ENCODE measurements around the gene MEAF6. TPM values are rescaled to one million over a fixed set of nuclear protein-coding genes. Genes with fewer than 3 reads are reported as not detected.

The MEAF6 gene
- total RNA-seq, 1 donor from 2014 or later = 95.6 TPM

DNA sequence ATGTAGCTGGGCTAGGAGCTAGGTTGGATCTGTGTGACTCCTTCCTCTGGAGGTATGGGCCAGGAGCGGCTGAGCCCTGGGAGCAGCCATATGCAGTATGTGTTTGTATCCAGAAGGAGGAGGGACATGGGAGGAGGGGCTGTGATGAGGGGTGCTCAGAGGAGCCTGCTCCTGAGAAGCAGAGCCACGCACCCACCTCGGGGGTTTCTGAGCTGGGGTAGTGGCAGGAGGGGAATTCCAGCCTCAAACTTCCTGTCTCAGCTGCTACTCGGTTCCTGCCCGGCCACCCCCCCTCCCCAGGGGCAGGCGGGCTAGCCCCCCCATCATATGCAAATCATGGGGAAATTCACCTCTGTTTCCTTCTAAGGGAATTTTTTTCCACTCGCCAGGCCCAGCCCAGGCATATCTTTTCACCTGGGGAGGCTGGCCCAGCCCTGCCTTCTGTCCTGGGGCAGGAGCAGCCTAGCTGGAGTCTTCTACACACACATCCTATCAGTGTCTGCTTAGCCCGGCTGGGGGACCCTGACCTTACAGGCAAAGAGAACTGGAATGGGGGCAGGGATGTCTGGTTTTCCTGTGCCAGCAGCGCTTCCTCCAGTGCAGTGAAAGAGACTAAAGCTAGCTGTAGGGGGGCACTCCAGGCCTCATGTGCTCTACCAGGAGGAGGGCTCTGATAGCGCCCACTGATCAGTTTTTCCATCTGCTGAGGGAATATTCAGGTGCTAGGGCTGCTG, 37.2 kb downstream of the MEAF6 start:
- DNase-seq = peak; percentile 94
- peak overlapping the region; percentile 98 for H3K27ac Mint-ChIP-seq
- H3K4me1 Mint-ChIP-seq = peaks cover 46% of the 10 kb centered on the region
- H3K36me3 Mint-ChIP-seq (ENCODE audit: low read depth) = peaks cover 73% of the 10 kb centered on the region
- no peaks in the 10 kb centered on the region for H3K9me3 Mint-ChIP-seq
- intact Hi-C loops (cut with micrococcal nuclease) = loop anchor here (5.0 to 10.0 kb wide), 6 partner anchors 100 to 1377 kb away; partner anchors contain the start of genes C1orf122, MAP7D1, MTF1 and RRAGC
- peak overlapping the region; percentile 97 for H3K4me3 Mint-ChIP-seq
- no peaks in the 10 kb centered on the region for H3K27me3 Mint-ChIP-seq

DNA sequence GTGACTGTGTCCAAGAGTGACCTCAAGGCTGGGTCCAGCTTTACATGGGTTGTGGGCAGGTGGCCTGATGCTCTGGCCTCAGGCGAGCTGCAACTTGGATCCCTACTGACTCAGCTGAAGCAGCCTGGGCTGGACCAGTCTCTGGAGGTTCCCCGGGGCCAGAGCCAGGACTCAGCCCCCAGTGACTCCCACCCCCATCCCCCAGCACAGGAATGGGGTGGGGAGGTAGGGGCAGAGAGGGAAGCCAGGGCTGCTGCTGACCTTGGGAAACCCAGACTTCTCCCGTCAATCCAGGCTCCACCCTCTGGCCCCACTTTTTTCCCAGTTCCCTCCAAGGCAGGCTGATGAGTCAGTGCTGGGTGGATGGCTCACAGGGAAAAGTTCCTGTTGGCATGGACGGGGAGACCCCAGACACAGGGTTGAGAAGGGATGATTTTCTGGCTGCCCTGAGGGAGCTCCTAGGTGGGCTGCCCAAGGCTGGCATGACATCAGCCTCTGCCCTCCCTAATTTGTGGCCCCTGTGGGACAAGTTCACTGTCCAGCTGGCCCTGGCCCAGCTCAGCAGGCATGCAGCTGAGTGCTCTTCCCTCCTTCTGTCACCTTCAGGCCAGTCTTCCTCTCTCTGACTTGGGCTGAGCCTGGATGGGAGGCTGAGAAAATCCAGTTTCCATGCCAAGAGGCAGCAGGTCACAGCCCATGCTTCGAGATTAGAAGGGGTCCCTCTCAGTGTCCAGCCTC, 37.9 kb downstream of the MEAF6 start:
- no peak for DNase-seq
- no peaks in the 10 kb centered on the region for H3K27me3 Mint-ChIP-seq
- H3K9me3 Mint-ChIP-seq = no peaks in the 10 kb centered on the region
- H3K36me3 Mint-ChIP-seq (ENCODE audit: low read depth) = peaks cover 66% of the 10 kb centered on the region
- H3K27ac Mint-ChIP-seq = peak overlapping the region; percentile 98
- intact Hi-C loops (cut with micrococcal nuclease) = loop anchor here (5.0 to 10.0 kb wide), 6 partner anchors 101 to 1378 kb away; partner anchors contain the start of genes C1orf122, MAP7D1, MTF1 and RRAGC
- H3K4me3 Mint-ChIP-seq = peak overlapping the region; percentile 97
- H3K4me1 Mint-ChIP-seq = peaks cover 46% of the 10 kb centered on the region

DNA sequence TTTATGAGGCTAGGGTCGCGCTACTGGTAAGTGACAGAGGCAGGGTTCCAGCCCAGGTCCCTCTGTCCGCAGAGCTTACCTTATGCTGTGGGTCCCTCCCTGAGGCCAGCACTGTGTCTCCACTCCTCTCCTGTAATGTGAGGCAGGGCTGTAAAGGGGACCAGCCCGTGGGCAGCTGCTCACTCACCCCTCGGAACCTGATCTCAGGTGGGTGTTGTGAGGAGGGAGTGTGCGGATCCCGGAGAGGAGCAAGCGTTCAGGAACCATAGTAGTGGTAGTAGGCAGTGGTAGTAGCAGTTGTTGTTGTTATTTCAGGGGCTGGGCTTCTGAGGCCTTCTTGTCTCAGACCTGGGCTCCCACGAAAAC, 38.5 kb downstream of the MEAF6 start:
- DNase-seq = peak; percentile 70
- Mint-ChIP-seq H3K27me3 (no peaks in the 10 kb centered on the region), H3K36me3 (ENCODE audit: low read depth) (peaks cover 60% of the 10 kb centered on the region), H3K4me3 (peak overlapping the region; percentile 97), H3K4me1 (peaks cover 41% of the 10 kb centered on the region), H3K9me3 (no peaks in the 10 kb centered on the region), H3K27ac (peak overlapping the region; percentile 98)
- intact Hi-C loops (cut with micrococcal nuclease) = loop anchor here (5.0 to 10.0 kb wide), 6 partner anchors 101 to 1379 kb away; partner anchors contain the start of genes C1orf122, MAP7D1, MTF1 and RRAGC

- H3K27me3 Mint-ChIP-seq = no peaks in the 10 kb centered on the region
- peak overlapping the region; percentile 98 for H3K27ac Mint-ChIP-seq
- H3K4me3 Mint-ChIP-seq = peak overlapping the region; percentile 97
- intact Hi-C loops (cut with micrococcal nuclease) = loop anchor here (2.0 to 10.0 kb wide), 7 partner anchors 102 to 1379 kb away; partner anchors contain the start of genes C1orf122, GNL2, MAP7D1 and MTF1
- no peaks in the 10 kb centered on the region for H3K9me3 Mint-ChIP-seq
- peaks cover 55% of the 10 kb centered on the region for H3K36me3 Mint-ChIP-seq (ENCODE audit: low read depth)
- H3K4me1 Mint-ChIP-seq = peaks cover 40% of the 10 kb centered on the region
- peak; percentile 71 for DNase-seq
Observed at GRCh38 chr1:37475380-37476086, 39.0 kb downstream of the MEAF6 start.

- H3K9me3 Mint-ChIP-seq = no peaks in the 10 kb centered on the region
- intact Hi-C loops (cut with micrococcal nuclease) = loop anchor here (2.0 to 10.0 kb wide), 7 partner anchors 102 to 1380 kb away; partner anchors contain the start of genes C1orf122, GNL2, MAP7D1 and MTF1
- H3K27me3 Mint-ChIP-seq = no peaks in the 10 kb centered on the region
- peaks cover 39% of the 10 kb centered on the region for H3K4me1 Mint-ChIP-seq
- H3K36me3 Mint-ChIP-seq (ENCODE audit: low read depth) = peaks cover 50% of the 10 kb centered on the region
- H3K4me3 Mint-ChIP-seq = peak overlapping the region; percentile 97
- peak overlapping the region; percentile 98 for H3K27ac Mint-ChIP-seq
- peak; percentile 80 for DNase-seq
Observed at GRCh38 chr1:37474697-37475379, 39.7 kb downstream of the MEAF6 start.

DNA sequence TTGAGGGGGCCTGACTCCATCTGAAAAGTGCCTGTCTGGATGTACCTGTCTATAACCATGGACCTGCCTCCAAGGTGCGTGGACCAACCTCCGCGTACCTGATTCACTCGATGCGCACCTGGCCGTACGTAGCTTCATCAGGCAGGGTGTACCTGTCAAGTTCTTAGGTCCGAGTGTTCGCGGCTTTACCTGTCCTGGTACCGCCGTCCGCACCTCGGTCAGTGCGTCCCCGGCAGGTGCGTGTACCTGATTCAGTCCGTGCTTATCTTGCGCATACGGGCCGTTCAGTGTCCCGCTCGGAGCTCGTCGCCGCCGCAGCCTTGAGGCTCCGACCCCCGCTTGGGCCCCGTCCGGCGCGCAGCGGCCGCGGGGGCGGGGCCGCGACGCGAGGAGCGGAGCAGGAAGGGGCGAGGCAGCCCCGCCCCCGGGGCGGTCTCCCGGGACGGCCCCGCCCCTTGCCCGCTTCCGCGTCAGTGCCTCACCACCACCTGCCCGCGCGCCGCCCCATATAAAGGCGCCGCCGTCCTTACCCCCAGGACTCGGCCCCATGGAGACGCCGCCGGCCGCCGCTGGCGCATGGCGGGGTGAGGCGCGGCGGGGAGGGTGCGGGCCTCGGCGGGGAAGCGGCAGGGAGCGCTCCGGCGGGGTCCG, 40.4 kb downstream of the MEAF6 start, which contains the start of gene ZC3H12A:
Gene ZC3H12A, plus strand, starts transcription at position 535 of the 651 bp plus-strand sequence. CDS start 917 bp downstream, outside the sequence.
- H3K4me3 Mint-ChIP-seq = peak within 1 kb of the TSS; percentile 97
- peak within 1 kb of the TSS; percentile 98 for H3K27ac Mint-ChIP-seq
- peaks cover 43% of the 10 kb centered on the region for H3K36me3 Mint-ChIP-seq (ENCODE audit: low read depth)
- intact Hi-C loops (cut with micrococcal nuclease) = loop anchor here (2.0 to 10.0 kb wide), 2 partner anchors 121 to 1381 kb away; partner anchors contain the start of genes GNL2 and RRAGC
- H3K4me1 Mint-ChIP-seq = peaks cover 41% of the 10 kb centered on the region
- no peaks in the 10 kb centered on the region for H3K27me3 Mint-ChIP-seq
- H3K9me3 Mint-ChIP-seq = no peaks in the 10 kb centered on the region
- peak; percentile 98 for DNase-seq

DNA sequence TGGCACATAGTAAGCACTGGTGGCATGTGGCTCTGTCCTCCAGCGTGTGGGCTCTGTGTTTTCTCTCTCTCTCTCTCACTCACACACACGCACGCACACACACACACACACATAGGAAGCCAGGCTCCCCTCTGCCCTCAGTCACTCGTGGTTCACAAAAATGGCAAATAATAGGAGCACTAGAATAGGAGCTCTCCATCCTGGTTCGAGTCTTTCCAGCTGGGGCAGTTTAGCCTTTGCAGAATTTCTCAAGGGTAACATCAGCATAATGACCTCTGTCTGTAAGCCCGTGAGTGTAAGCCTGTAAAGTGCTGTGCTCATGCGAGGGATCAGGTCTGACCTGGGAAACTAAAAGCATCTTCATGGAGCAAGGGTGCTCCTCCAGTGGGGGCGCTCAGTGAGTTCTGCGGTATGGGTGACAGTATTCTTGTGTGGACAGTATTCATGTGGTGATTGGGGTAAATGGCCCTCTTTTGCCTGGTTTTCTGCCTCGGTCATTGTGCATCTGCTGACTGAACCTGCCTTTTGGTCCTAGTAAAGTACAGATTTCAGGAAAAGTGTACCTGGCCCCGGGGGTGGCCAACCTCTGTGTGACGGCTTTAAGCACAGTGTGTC, 41.0 kb downstream of the MEAF6 start:
- H3K9me3 Mint-ChIP-seq = no peaks in the 10 kb centered on the region
- H3K4me1 Mint-ChIP-seq = peaks cover 39% of the 10 kb centered on the region
- peak overlapping the region; percentile 79 for H3K27ac Mint-ChIP-seq
- peak; percentile 80 for DNase-seq
- intact Hi-C loops (cut with micrococcal nuclease) = loop anchor here (1.0 to 10.0 kb wide), 3 partner anchors 14 to 1381 kb away; partner anchors contain the start of genes GNL2 and RRAGC
- no peaks in the 10 kb centered on the region for H3K27me3 Mint-ChIP-seq
- H3K36me3 Mint-ChIP-seq (ENCODE audit: low read depth) = peaks cover 37% of the 10 kb centered on the region
- H3K4me3 Mint-ChIP-seq = peak overlapping the region; percentile 97

DNA sequence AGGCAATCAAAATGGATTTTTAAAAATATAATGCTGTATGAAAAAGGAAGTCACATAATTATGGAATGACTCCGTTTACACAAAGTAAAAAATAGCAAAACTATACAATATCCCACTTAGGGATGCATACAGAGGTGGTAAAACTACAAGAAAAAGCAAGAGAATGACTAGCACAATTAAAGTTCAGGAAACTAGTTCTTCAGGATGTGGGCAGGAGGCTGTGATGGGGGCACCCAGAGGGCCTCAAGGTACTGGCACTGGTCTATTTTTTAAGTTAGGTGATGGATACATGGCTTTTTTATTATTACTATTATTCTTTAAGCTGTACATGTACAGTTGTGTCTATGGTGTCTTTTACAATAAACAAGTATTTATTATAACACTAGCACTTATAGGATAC, 41.6 kb downstream of the MEAF6 start:
- peaks cover 38% of the 10 kb centered on the region for H3K4me1 Mint-ChIP-seq

DNA sequence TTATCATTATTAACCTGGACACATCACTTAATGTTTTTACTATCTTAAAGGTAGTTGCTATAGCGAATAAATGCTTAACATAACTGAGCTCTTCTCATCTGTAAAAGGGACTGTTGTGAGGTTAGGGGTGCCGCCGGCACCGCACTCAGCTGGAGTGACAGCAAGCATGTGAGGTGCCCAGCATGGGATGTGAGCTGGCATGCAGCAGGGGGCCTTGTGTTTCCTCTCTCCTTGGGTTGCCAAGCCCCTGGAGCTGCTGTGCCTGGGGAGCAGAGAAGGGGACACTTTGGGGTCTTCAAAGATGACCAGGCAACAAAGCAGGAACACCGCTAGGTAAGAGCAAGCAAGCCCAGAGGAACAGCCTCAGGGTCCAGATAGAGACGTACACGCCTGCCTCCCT, 42.3 kb downstream of the MEAF6 start:
- H3K36me3 Mint-ChIP-seq (ENCODE audit: low read depth) = peaks cover 24% of the 10 kb centered on the region
- intact Hi-C loops (cut with micrococcal nuclease) = loop anchor here (10.0 kb wide), 1 partner anchor 1383 kb away; the partner anchor contains the start of gene RRAGC
- H3K9me3 Mint-ChIP-seq = no peaks in the 10 kb centered on the region
- no peaks in the 10 kb centered on the region for H3K27me3 Mint-ChIP-seq
- H3K27ac Mint-ChIP-seq = no peak overlapping the region
- peak overlapping the region; percentile 97 for H3K4me3 Mint-ChIP-seq
- peaks cover 34% of the 10 kb centered on the region for H3K4me1 Mint-ChIP-seq
- no peak for DNase-seq

More for the DNA sequence above, 41.6 kb downstream of the MEAF6 start:
- intact Hi-C loops (cut with micrococcal nuclease) = loop anchor here (1.0 to 10.0 kb wide), 2 partner anchors 14 to 1382 kb away; partner anchors contain the start of gene RRAGC
- Mint-ChIP-seq H3K36me3 (ENCODE audit: low read depth) (peaks cover 32% of the 10 kb centered on the region), H3K27ac (peak overlapping the region; percentile 79), H3K4me3 (peak overlapping the region; percentile 97), H3K9me3 (no peaks in the 10 kb centered on the region), H3K27me3 (no peaks in the 10 kb centered on the region)
- DNase-seq = no peak

GRCh38 chr1:37471345-37472231, 43.0 kb downstream of the MEAF6 start:
- no peak overlapping the region for H3K27ac Mint-ChIP-seq
- H3K9me3 Mint-ChIP-seq = no peaks in the 10 kb centered on the region
- no peak for DNase-seq
- no peaks in the 10 kb centered on the region for H3K27me3 Mint-ChIP-seq
- peaks cover 18% of the 10 kb centered on the region for H3K36me3 Mint-ChIP-seq (ENCODE audit: low read depth)
- intact Hi-C loops (cut with micrococcal nuclease) = loop anchor here (10.0 kb wide), 1 partner anchor 1383 kb away; the partner anchor contains the start of gene RRAGC
- no peak overlapping the region for H3K4me3 Mint-ChIP-seq
- H3K4me1 Mint-ChIP-seq = peaks cover 34% of the 10 kb centered on the region

DNA sequence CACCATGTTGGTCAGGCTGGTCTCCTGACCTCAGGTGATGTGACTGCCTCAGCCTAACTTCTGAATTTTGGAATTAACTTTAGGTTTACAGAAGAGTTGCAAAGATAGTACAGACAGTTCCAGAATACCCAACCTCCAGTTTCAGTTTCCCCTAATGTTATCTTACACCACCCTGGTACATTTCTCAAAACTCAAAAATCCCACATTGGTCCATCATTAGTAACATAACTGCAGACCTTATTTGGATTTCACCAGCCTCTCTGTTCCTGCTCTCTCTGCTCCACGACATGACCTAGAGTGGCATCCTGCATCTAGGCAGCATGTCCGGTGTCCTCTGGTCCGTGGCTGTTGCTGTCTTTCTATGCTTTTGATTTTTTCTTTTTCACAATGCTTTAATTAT, 45.2 kb downstream of the MEAF6 start:
- Mint-ChIP-seq H3K9me3 (no peaks in the 10 kb centered on the region), H3K4me1 (peaks cover 34% of the 10 kb centered on the region), H3K4me3 (no peak overlapping the region), H3K27ac (no peak overlapping the region), H3K36me3 (ENCODE audit: low read depth) (no peaks in the 10 kb centered on the region), H3K27me3 (no peaks in the 10 kb centered on the region)
- intact Hi-C loops (cut with micrococcal nuclease) = no loop called here
- DNase-seq = no peak
